ENCODE results near the gene FLNC. TPM values are rescaled to one million over a fixed set of nuclear protein-coding genes. Genes with fewer than 3 reads are reported as not detected.
A peak's percentile ranks its signal among the peaks of the same experiment; 100 is the strongest.

Gene FLNC
- total and polyA plus RNA-seq, 2 of the 13 experiments (the other 11 are each of a cell fraction or from before 2014, with no cell fraction given), result 0.02 TPM; not detected in 1

DNA sequence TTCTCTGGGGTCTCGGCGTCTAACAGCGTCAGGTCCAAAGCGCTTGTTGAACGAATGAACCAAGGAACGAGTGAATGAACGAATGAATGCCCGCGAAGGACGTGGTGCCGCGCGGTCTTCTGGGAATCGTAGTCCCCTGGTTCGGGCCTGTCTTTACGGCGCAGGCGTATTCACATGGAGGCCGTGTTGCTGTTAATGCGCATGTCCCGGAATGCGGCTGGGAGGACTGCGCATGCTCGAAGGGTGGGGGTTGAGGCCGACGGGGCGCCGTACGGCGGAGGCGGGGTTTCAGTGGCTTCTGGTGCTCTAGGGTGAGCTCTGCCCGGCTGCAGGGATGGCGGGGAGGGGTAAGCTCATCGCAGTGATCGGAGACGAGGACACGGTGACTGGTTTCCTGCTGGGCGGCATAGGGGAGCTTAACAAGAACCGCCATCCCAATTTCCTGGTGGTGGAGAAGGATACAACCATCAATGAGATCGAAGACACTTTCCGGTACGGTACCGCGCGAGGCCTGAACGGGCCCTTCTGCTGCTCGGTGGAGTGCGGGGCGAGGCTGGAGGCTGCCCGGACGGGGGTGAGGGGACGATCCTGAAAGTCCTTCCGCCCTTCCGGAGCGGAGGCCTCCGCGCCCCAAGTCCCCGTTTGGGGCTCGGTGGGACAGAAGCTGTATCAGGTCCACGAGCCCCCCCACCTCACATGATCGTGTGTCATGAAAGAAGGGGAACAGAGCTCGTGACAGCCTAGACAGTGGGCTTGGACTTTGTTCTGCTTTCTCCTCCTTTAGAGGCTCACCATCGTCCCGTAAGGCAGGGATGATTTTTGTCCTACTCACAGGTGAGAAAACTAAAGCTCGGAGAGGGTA is 32.6 kb downstream of the FLNC start, which contains the start of gene ATP6V1F (continued):
- TF ChIP-seq, protein P1, sequence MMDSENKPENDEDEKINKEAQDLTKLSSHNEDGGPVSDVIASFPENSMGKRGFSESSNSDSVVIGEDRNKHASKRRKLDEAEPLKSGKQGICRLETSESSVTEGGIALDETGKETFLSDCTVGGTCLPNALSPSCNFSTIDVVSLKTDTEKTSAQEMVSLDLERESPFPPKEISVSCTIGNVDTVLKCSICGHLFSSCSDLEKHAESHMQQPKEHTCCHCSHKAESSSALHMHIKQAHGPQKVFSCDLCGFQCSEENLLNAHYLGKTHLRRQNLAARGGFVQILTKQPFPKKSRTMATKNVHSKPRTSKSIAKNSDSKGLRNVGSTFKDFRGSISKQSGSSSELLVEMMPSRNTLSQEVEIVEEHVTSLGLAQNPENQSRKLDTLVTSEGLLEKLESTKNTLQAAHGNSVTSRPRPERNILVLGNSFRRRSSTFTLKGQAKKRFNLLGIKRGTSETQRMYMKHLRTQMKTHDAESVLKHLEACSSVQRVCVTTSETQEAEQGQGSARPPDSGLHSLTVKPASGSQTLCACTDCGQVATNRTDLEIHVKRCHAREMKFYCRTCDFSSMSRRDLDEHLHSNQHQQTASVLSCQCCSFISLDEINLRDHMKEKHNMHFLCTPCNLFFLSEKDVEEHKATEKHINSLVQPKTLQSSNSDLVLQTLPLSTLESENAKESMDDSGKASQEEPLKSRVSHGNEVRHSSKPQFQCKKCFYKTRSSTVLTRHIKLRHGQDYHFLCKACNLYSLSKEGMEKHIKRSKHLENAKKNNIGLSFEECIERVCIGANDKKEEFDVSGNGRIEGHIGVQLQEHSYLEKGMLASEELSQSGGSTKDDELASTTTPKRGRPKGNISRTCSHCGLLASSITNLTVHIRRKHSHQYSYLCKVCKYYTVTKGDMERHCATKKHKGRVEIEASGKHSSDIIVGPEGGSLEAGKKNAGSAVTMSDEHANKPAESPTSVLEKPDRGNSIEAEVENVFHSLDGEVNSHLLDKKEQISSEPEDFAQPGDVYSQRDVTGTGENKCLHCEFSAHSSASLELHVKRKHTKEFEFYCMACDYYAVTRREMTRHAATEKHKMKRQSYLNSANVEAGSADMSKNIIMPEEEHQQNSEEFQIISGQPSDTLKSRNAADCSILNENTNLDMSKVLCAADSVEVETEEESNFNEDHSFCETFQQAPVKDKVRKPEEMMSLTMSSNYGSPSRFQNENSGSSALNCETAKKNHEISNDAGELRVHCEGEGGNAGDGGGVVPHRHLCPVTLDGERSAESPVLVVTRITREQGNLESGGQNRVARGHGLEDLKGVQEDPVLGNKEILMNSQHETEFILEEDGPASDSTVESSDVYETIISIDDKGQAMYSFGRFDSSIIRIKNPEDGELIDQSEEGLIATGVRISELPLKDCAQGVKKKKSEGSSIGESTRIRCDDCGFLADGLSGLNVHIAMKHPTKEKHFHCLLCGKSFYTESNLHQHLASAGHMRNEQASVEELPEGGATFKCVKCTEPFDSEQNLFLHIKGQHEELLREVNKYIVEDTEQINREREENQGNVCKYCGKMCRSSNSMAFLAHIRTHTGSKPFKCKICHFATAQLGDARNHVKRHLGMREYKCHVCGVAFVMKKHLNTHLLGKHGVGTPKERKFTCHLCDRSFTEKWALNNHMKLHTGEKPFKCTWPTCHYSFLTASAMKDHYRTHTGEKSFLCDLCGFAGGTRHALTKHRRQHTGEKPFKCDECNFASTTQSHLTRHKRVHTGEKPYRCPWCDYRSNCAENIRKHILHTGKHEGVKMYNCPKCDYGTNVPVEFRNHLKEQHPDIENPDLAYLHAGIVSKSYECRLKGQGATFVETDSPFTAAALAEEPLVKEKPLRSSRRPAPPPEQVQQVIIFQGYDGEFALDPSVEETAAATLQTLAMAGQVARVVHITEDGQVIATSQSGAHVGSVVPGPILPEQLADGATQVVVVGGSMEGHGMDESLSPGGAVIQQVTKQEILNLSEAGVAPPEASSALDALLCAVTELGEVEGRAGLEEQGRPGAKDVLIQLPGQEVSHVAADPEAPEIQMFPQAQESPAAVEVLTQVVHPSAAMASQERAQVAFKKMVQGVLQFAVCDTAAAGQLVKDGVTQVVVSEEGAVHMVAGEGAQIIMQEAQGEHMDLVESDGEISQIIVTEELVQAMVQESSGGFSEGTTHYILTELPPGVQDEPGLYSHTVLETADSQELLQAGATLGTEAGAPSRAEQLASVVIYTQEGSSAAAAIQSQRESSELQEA (CRISPR knock-in tag; IDR thresholded peaks at IDR 0.05; ENCODE audit: not compliant biosample characterization), result no peak
- TF ChIP-seq, protein P2, sequence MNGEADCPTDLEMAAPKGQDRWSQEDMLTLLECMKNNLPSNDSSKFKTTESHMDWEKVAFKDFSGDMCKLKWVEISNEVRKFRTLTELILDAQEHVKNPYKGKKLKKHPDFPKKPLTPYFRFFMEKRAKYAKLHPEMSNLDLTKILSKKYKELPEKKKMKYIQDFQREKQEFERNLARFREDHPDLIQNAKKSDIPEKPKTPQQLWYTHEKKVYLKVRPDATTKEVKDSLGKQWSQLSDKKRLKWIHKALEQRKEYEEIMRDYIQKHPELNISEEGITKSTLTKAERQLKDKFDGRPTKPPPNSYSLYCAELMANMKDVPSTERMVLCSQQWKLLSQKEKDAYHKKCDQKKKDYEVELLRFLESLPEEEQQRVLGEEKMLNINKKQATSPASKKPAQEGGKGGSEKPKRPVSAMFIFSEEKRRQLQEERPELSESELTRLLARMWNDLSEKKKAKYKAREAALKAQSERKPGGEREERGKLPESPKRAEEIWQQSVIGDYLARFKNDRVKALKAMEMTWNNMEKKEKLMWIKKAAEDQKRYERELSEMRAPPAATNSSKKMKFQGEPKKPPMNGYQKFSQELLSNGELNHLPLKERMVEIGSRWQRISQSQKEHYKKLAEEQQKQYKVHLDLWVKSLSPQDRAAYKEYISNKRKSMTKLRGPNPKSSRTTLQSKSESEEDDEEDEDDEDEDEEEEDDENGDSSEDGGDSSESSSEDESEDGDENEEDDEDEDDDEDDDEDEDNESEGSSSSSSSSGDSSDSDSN (CRISPR knock-in tag; IDR thresholded peaks at IDR 0.05), result peak; percentile 71
- TF ChIP-seq, protein P3, sequence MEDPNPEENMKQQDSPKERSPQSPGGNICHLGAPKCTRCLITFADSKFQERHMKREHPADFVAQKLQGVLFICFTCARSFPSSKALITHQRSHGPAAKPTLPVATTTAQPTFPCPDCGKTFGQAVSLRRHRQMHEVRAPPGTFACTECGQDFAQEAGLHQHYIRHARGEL (CRISPR knock-in tag; IDR thresholded peaks at IDR 0.05), result no peak
- TF ChIP-seq, protein P4, sequence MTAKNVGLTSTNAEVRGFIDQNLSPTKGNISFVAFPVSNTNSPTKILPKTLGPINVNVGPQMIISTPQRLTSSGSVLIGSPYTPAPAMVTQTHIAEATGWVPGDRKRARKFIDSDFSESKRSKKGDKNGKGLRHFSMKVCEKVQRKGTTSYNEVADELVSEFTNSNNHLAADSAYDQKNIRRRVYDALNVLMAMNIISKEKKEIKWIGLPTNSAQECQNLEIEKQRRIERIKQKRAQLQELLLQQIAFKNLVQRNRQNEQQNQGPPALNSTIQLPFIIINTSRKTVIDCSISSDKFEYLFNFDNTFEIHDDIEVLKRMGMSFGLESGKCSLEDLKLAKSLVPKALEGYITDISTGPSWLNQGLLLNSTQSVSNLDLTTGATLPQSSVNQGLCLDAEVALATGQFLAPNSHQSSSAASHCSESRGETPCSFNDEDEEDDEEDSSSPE (CRISPR knock-in tag; IDR thresholded peaks at IDR 0.05), result peak; percentile 67
- TF ChIP-seq ZNF3 (CRISPR knock-in tag; IDR thresholded peaks at IDR 0.05) (no peak), ZNF17 (CRISPR knock-in tag; IDR thresholded peaks at IDR 0.05) (no peak), XBP1 (CRISPR knock-in tag; IDR thresholded peaks at IDR 0.05) (no peak), MED1 (CRISPR knock-in tag; IDR thresholded peaks at IDR 0.05) (no peak), ETV5 (CRISPR knock-in tag; IDR thresholded peaks at IDR 0.05; ENCODE audit: borderline replicate concordance) (no peak), ZNF75D (CRISPR knock-in tag; IDR thresholded peaks at IDR 0.05; ENCODE audit: borderline replicate concordance) (no peak)
- TF ChIP-seq, protein P5, sequence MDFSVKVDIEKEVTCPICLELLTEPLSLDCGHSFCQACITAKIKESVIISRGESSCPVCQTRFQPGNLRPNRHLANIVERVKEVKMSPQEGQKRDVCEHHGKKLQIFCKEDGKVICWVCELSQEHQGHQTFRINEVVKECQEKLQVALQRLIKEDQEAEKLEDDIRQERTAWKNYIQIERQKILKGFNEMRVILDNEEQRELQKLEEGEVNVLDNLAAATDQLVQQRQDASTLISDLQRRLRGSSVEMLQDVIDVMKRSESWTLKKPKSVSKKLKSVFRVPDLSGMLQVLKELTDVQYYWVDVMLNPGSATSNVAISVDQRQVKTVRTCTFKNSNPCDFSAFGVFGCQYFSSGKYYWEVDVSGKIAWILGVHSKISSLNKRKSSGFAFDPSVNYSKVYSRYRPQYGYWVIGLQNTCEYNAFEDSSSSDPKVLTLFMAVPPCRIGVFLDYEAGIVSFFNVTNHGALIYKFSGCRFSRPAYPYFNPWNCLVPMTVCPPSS (IDR thresholded peaks at IDR 0.05), result no peak
- TF ChIP-seq, protein P6, sequence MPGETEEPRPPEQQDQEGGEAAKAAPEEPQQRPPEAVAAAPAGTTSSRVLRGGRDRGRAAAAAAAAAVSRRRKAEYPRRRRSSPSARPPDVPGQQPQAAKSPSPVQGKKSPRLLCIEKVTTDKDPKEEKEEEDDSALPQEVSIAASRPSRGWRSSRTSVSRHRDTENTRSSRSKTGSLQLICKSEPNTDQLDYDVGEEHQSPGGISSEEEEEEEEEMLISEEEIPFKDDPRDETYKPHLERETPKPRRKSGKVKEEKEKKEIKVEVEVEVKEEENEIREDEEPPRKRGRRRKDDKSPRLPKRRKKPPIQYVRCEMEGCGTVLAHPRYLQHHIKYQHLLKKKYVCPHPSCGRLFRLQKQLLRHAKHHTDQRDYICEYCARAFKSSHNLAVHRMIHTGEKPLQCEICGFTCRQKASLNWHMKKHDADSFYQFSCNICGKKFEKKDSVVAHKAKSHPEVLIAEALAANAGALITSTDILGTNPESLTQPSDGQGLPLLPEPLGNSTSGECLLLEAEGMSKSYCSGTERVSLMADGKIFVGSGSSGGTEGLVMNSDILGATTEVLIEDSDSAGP (CRISPR knock-in tag; IDR thresholded peaks at IDR 0.05; ENCODE audit: borderline replicate concordance), result peak; percentile 76; the same call in 1 of the 2 replicates
